Heart left ventricle (tissue), 13 donors: Measurements from ENCODE around the gene PRR5L.

Experiments
- CTCF ChIP-seq, 12 donors: fragments of 200-600 bp; sonication (generic) in 4 of 12; IDR thresholded peaks; one replicate each; pipeline versions ENCODE4 v1.5.0 to v1.8.0; 2018 to 2022; ENCODE audit warnings: antibody characterized with exemption in 12 of 12, mild to moderate bottlenecking in 5 of 12
- POLR2A ChIP-seq, 2 donors: fragments of 450-650 bp; IDR thresholded peaks; one replicate each; pipeline ENCODE4 v1.6.1; 2017; ENCODE audit warnings: antibody characterized with exemption in 2 of 2, mild to moderate bottlenecking in 2 of 2, moderate library complexity in 2 of 2
- donor health status: ischemic (EF 13 %, LVEDD 7.1; RV severe dilation, severe dysfunction).
- donor health status: DM: no; HTN: yes; CAD: no.
- donor health status: DM: no; HTN: no; CAD: no.
- donor health status: ischemic (EF 25% LVEDD 6.9; RV normal size, moderate dysfunction).
- donor health status: ischemic (EF 25% LVEDD 5.7; RV mildly dilated, moderate dysfunction).
- donor health status: ischemic (EF 35%, LVEDD 5.7; RV mildly dilated, moderate dysfunction).
- donor health status: nonischemic (EF 11% LVEDD 7.7; RV severe dilation, severe dysfunction).
- donor health status: DM: yes; HTN: yes; CAD: no.
- donor health status: PGD.
- donor health status: ischemic (EF 29% LVEDD 5.4; RV normal size, mild dysfunction).
- donor health status: nonischemic (EF 23%, LVEDD 6.1; RV moderate dilation, normal function).

GRCh38 chr11:36508743-36509142 lies 212.7 kb downstream of the PRR5L start:
- no peak for TF ChIP-seq CTCF (IDR thresholded peaks at IDR 0.05)
- no peak for TF ChIP-seq POLR2A (IDR thresholded peaks at IDR 0.05)
